ENCODE results near the gene LITAF. TPM values are rescaled to one million over a fixed set of nuclear protein-coding genes. Genes with fewer than 3 reads are reported as not detected.

LITAF gene
- total RNA-seq (ENCODE audit: insufficient read depth, low replicate concordance), result 28.9 TPM

GRCh38 chr16:11586856-11587642 is at the start of gene LITAF:
TSS of gene LITAF (minus strand) at chr16:11586919. CDS start at chr16:11556730, 30,189 bp downstream.
- DNase-seq (ENCODE audit: low spot score), result peak; percentile 77

- peak; percentile 75 for DNase-seq (ENCODE audit: low spot score)
Observed at GRCh38 chr16:11636172-11636721, 49.5 kb upstream of the LITAF start.

DNA sequence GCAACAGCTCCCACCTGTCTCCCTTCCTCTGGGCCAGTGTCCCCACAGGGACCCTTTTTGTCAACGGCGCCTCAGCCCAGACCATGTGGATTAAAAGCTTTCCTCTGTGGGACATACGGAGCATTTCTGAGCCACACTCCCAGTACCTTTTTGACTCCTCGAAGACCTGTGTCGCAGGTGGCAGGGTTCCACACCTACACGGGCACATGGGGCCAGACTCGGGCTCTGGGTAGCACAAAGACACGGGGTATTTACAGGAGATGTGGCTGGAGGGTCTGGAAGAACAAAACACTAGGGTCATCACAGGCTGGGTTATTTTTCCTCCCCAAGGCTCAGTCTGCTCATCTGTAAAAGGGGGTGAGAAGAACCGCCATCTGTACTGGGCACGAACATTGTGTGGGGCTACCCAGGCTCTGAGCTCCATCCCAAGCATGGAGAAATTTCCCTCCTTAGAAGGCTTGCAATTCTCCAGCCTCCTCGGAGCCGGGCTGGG is 49.0 kb upstream of the LITAF start:
- no peak for DNase-seq (ENCODE audit: low spot score)

DNA sequence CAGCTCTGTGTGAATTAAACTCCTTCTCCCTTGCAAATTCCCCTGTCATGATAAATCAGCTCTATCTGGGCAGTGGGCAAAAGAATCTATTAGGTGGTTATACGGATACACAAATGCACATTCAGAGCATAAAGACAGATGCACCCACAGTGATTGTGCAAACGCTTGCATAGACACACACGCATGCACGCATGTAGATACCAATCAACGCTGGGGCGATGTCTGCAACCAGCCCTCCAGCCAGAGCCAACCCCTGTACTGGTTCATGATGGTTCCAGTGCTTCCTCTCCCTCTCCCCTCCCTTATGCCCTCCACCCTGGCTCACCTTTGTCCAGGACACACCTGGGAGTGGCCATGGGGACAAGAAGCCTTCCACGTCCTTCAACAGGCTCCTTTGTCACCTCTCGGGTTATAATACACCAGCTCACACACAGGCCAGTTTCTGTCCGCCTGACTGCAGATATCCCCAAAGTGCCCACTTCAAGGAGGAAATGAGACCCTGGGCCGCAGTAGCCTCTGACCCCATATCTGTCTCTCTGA is 48.5 kb upstream of the LITAF start:
- no peak for DNase-seq (ENCODE audit: low spot score)

DNA sequence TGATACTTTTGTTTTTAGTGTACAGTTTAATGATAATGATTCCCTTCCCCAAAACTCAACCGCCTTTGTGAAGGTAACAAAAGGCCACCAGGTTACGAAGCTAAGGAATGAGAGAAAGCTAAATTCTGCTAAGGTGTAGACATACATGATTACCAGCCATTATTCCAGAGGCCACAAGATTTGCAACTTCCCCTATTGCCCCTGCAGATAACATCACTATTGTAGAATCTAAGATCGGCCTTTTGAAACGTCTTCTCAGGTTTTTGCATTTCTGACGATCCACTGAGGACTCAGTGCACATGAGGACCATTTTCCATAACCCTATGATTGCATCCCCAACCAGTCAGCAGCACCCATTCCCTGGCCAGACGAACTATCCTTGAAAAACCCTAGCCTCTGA is 47.6 kb upstream of the LITAF start:
- no peak for DNase-seq (ENCODE audit: low spot score)

DNA sequence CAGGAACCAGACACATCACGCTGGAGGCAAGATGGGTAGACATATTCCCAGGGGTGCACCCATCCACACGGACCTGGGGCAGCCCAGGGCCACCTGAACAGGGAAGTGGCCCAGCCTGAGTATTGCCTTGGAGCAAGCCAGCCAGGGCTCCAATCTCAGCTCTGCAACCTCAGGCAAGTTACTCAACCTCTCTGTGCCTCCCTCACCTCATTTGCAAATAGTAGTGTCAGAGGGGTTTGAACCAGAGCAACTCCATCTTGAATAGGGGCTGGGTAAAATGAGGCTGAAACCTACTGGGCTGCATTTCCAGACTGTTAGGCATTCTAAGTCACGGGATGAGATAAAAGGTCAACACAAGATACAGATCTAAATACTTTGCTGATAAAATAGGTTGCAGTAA is 46.4 kb upstream of the LITAF start:
- no peak for DNase-seq (ENCODE audit: low spot score)

GRCh38 chr16:11632455-11632939 is 45.8 kb upstream of the LITAF start:
- peak; percentile 92 for DNase-seq (ENCODE audit: low spot score)

DNA sequence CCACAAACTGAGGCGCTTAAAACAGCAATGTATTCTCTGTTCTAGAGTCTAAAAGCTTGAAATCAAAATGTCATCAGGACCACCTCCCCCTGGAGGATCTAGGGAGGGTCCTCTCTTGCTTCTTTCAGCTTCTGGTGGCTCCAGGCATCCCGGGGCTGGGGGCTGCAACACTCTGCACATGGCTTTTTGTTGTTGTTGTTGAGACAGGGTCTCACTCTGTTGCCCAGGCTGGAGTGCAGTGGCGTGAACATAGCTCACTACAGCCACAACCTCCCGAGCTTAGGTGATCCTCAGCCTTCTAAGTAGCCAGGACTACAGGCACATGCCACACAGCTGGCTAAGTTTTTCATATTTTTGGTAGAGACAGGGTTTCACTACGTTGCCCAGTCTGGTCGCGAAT is 44.5 kb upstream of the LITAF start:
- DNase-seq (ENCODE audit: low spot score), result no peak

- DNase-seq (ENCODE audit: low spot score), result no peak
Observed at GRCh38 chr16:11630768-11631056, 44.0 kb upstream of the LITAF start.

- no peak for DNase-seq (ENCODE audit: low spot score)
Observed at GRCh38 chr16:11630046-11630767, 43.5 kb upstream of the LITAF start.

- DNase-seq (ENCODE audit: low spot score), result peak; percentile 77
Observed at GRCh38 chr16:11629071-11630030, 42.6 kb upstream of the LITAF start.

DNA sequence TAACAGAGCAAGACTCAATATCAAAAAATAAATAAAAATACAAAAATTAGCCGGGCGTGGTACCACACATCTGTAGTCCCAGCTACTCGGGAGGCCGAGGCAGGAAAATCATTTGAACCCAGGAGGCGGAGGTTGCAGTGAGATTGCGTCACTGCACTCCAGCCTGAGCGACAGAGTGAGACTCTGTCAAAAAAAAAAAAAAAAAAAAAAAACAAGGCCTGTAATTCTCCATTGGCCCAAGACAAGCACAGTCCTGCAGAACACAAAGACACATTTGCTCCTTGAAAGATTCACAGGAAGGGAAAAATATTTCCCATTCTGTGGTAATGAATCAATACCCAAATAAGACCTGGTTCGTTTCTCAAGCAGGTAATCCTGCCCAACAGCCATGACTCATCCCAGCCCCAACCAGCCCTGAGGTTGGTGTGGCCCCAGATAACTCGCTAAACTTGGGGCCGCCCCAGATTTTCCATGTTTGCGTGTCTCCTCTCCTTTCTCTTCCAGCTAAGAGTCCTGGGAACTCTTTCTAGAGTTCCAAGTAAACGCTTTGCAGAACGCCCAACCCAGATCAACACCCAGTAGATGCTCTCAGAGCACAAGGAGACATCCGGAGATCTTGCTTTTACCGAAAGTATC is 41.2 kb upstream of the LITAF start:
- DNase-seq (ENCODE audit: low spot score), result peak; percentile 70

DNA sequence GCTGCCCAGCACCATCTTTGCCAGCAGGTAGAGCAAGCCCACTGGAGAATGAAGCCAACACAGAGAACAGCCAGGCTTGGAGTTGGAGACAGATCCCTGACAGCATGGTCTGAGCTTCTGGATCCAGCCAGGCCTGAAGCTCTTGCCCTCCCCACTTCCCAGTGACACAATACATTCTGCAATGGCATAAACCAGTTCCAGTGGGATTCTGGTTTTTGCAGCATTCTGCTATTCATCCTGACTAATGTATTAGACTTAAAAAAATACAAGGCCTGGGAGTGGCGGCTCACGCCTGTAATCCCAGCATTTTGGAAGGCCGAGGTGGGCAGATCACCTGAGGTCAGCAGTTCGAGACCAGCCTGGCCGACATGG is 40.6 kb upstream of the LITAF start:
- no peak for DNase-seq (ENCODE audit: low spot score)

- DNase-seq (ENCODE audit: low spot score), result no peak
Observed at GRCh38 chr16:11626657-11627291, 40.1 kb upstream of the LITAF start.

DNA sequence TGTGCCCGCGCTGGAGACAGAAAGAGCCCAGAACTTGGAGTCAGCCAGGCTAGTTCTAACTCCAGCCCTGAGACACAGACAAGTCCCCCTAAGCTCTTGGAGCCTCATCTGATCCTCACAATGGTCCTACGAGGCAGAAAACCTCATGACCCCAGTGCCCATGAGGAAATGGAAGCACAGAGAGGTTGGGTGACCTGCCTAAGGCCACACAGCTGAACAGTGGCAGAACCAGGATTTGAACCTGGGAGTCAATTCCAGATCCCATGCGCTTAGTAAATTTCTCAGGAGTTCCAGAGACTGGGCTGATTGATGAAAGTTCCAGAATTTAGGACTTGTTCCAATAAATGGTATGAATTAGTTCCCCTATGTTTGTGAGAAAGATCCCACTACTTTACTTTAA is 39.0 kb upstream of the LITAF start:
- no peak for DNase-seq (ENCODE audit: low spot score)

GRCh38 chr16:11624636-11625607 is 38.2 kb upstream of the LITAF start:
- no peak for DNase-seq (ENCODE audit: low spot score)

DNA sequence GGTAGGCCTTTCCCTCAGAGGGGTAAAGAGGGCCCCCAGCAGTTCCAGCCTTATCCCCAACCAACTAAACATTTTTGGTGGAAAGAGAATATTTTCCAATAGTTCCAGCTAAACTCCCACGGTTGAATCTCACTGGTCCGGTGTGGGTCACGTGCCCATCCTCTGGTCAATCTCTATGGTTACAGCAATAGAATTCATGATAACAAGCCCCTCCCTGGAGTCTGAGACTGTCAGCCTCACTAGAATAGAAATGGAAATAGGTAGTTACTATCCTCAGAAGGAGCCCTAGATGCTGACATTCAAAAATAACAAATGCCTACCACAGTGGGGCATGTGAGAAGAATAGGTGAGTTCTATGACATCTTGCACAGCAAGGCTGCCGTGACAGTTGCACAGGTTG is 37.5 kb upstream of the LITAF start:
- DNase-seq (ENCODE audit: low spot score), result no peak

- DNase-seq (ENCODE audit: low spot score), result no peak
Observed at GRCh38 chr16:11621920-11622651, 35.4 kb upstream of the LITAF start.

Data from umbilical cord (tissue), 2 donors.